ENCODE results near the gene MAMDC2.
"Not testable (repeated sequence)": the region's sequence is repeated elsewhere in the genome, so short reads cannot be mapped to it uniquely, and the experiment has no call there.

MAMDC2 gene

GRCh38 chr9:70170151-70170790 lies 126.6 kb downstream of the MAMDC2 start:
- DNase-seq (ENCODE audit: extremely low read depth in 1 of 2, low read depth in 1 of 2): no peak

- no peak for DNase-seq (ENCODE audit: extremely low read depth in 1 of 2, low read depth in 1 of 2)
Observed at GRCh38 chr9:70172532-70172931, 128.9 kb downstream of the MAMDC2 start.

GRCh38 chr9:70177121-70177520 lies 133.5 kb downstream of the MAMDC2 start:
- DNase-seq (ENCODE audit: extremely low read depth in 1 of 2, low read depth in 1 of 2): no peak

GRCh38 chr9:70192707-70193106 lies 149.1 kb downstream of the MAMDC2 start:
- DNase-seq (ENCODE audit: extremely low read depth in 1 of 2, low read depth in 1 of 2): no peak

GRCh38 chr9:70195456-70195855 lies 151.8 kb downstream of the MAMDC2 start:
- no peak for DNase-seq (ENCODE audit: extremely low read depth in 1 of 2, low read depth in 1 of 2)

- no peak for DNase-seq (ENCODE audit: extremely low read depth in 1 of 2, low read depth in 1 of 2)
Observed at GRCh38 chr9:70197216-70198044, 153.8 kb downstream of the MAMDC2 start.

- DNase-seq (ENCODE audit: extremely low read depth in 1 of 2, low read depth in 1 of 2): not testable (repeated sequence)
Observed at GRCh38 chr9:70204743-70205142, 161.1 kb downstream of the MAMDC2 start.

GRCh38 chr9:70205366-70206020 lies 161.8 kb downstream of the MAMDC2 start:
- DNase-seq (ENCODE audit: extremely low read depth in 1 of 2, low read depth in 1 of 2): no peak

GRCh38 chr9:70217029-70217428 lies 173.4 kb downstream of the MAMDC2 start:
- no peak for DNase-seq (ENCODE audit: extremely low read depth in 1 of 2, low read depth in 1 of 2)

- no peak for DNase-seq (ENCODE audit: extremely low read depth in 1 of 2, low read depth in 1 of 2)
Observed at GRCh38 chr9:70218767-70219166, 175.1 kb downstream of the MAMDC2 start.

GRCh38 chr9:70220216-70220615 lies 176.6 kb downstream of the MAMDC2 start:
- DNase-seq (ENCODE audit: extremely low read depth in 1 of 2, low read depth in 1 of 2): no peak

GRCh38 chr9:70222354-70222753 lies 178.7 kb downstream of the MAMDC2 start:
- DNase-seq (ENCODE audit: extremely low read depth in 1 of 2, low read depth in 1 of 2): no peak

- DNase-seq (ENCODE audit: extremely low read depth in 1 of 2, low read depth in 1 of 2): no peak
Observed at GRCh38 chr9:70228118-70228517, 184.5 kb downstream of the MAMDC2 start.

- no peak for DNase-seq (ENCODE audit: extremely low read depth in 1 of 2, low read depth in 1 of 2)
Observed at GRCh38 chr9:70228611-70229010, 185.0 kb downstream of the MAMDC2 start.

- no peak for DNase-seq (ENCODE audit: extremely low read depth in 1 of 2, low read depth in 1 of 2)
Observed at GRCh38 chr9:70229026-70229425, 185.4 kb downstream of the MAMDC2 start.

- DNase-seq (ENCODE audit: extremely low read depth in 1 of 2, low read depth in 1 of 2): no peak
Observed at GRCh38 chr9:70229579-70229978, 185.9 kb downstream of the MAMDC2 start.

- no peak for DNase-seq (ENCODE audit: extremely low read depth in 1 of 2, low read depth in 1 of 2)
Observed at GRCh38 chr9:70232476-70232875, 188.8 kb downstream of the MAMDC2 start.

GRCh38 chr9:70234208-70234607 lies 190.6 kb downstream of the MAMDC2 start:
- not testable (repeated sequence) for DNase-seq (ENCODE audit: extremely low read depth in 1 of 2, low read depth in 1 of 2)

- not testable (repeated sequence) for DNase-seq (ENCODE audit: extremely low read depth in 1 of 2, low read depth in 1 of 2)
Observed at GRCh38 chr9:70245952-70246351, 202.3 kb downstream of the MAMDC2 start.

- no peak for DNase-seq (ENCODE audit: extremely low read depth in 1 of 2, low read depth in 1 of 2)
Observed at GRCh38 chr9:70250221-70250620, 206.6 kb downstream of the MAMDC2 start.

- no peak for DNase-seq (ENCODE audit: extremely low read depth in 1 of 2, low read depth in 1 of 2)
Observed at GRCh38 chr9:70255486-70255885, 211.8 kb downstream of the MAMDC2 start.

- no peak for DNase-seq (ENCODE audit: extremely low read depth in 1 of 2, low read depth in 1 of 2)
Observed at GRCh38 chr9:70256123-70256551, 212.5 kb downstream of the MAMDC2 start.

All from stimulated activated CD8-positive, alpha-beta memory T cell treated with anti-CD3 and anti-CD28 coated beads, Interleukin-7, amount 100 ng/mL, for 48 hours (primary cell).